Right ventricle myocardium inferior (tissue), 1 donor: ENCODE results near the gene DNAH8. TPM values are rescaled to one million over a fixed set of nuclear protein-coding genes. Genes with fewer than 3 reads are reported as not detected.

ENCODE experiments used
- ATAC-seq: fragments of 200-7000 bp; cut with Tn5 transposase; one replicate; pipeline ENCODE4 v1.9.1; 2020; ENCODE audit warnings: mild to moderate bottlenecking, moderate library complexity
- DNase-seq: peaks from one replicate; pipeline ENCODE4 v3.0.0; 2021; ENCODE audit errors: missing footprints
- intact Hi-C: fragments of 100-400 bp; cut with DNase I; formaldehyde crosslinking; loops from one replicate; pipeline ENCODE4 v1.11.0; 2022
- total RNA-seq: library from RNA; stranded (reverse); fragmentation: NEBNext Ultra II Directional; extraction: Animal tissue kit (Norgen Biotek cat#: 25700); gene quantifications from one replicate; pipeline ENCODE4 v1.2.1, GENCODE V29; 2021
- donor health status: DM: no; HTN: yes; CAD: no; lungs with severe emphysema.

Gene DNAH8
- total RNA-seq, 1 donor from 2014 or later = not detected

DNA sequence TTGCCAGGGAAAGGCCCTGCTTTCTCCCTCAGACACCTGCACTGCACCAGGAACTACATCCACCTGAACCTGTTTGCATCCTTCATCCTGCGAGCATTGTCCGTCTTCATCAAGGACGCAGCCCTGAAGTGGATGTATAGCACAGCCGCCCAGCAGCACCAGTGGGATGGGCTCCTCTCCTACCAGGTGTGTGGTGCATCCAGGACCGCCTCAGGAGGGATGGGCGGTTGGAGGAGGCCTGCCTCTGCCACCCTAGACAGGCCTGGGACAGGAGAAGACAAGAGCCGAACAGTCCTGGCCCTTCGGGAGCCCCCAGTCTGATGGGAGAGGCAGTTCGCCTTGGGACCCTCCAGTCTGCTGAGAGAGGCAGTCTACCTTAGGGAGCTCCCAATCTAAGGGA, 357.7 kb downstream of the DNAH8 start:
- intact Hi-C loops = no loop called here
- ATAC-seq (no peak), DNase-seq (no peak)

DNA sequence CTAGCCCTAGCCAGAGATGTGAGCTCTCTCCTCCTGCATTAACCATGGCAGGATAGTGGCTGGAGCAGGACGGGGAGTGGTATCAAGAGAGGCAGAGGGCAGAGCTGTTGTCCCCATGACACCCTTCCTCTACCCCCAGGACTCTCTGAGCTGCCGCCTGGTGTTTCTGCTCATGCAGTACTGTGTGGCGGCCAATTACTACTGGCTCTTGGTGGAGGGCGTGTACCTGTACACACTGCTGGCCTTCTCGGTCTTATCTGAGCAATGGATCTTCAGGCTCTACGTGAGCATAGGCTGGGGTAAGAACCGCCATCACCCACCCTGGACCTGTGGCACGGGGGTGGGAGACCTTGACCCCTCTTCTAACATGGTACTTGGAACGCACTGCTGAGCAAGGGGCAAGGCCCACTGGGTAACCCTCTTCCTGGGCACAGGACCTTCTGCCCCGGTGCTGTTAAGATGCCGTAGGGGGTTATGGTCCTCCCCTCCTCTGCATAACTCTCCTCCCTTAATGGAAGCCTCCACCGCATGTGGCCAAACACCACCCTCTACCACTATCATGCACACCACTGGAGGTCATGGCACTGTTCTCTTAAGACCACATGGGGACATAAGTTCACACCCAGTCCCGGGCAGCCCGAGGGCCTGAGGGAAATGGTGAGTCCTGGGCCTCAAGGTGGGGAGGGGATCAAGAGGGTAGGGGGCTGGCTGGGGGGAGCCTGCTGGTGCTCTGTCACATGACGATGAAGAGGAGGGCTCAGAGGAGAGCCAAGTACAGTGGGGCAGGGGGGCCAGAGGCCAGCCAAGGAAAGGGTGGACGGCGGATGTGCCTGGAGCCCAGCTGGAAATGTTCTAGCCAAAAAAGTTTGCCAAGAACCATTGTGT, 358.6 kb downstream of the DNAH8 start:
- no peak for DNase-seq
- ATAC-seq = no peak
- intact Hi-C loops = no loop called here

DNA sequence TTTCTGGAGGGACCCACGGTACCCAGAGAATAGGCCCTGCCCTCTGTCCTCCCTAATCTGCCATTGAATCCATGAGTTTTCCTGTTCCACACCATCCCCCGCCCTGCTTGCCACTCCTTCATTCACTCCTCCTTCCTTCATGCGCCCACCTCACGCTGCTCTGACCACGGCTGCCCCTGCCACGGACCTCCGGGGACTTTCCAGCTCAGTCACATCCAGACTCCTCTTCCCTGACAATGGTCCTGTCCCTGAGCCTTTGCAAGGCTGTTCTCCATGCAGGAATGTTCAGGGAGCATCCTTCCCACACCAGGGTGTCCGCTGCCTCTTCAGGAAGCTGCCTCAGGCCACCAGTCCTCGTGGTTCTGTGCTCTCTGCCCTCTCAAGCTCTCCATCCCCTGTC, 359.4 kb downstream of the DNAH8 start:
- DNase-seq (no peak), ATAC-seq (no peak)
- intact Hi-C loops = no loop called here

DNA sequence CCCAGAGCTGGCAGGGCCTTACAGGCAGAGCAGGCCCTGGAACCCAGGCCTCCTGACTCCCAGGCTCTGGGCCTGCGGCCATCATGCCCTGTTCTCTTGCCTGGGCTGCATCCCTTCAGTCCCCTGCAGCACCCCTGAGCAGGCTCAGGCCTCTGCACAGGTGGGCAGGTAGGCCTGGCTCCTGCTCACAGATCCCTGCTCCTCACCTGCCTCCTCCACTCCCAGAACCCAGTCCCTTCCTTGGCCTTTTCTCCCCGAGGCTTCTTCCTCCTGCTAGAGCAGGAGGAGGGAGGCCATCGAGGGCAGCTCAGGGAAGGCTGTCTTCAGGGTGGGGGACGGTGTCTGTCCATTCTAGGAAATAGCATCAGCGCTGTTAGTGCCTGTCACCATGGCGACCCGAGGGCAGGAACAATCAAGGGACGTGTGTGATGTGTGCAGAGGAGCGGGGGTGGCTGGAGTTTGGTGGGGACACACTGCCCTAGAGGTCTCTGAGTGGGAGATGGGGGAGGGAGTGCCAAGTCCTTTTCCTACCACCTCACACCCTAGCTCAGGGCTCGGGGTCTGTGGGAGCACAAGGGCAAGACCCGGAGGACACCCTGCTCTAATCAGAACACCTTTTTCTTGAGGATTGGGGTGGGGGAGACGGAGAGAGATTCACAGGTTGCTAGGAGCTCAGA, 360.0 kb downstream of the DNAH8 start:
- ATAC-seq (no peak), DNase-seq (no peak)
- intact Hi-C loops = no loop called here

DNA sequence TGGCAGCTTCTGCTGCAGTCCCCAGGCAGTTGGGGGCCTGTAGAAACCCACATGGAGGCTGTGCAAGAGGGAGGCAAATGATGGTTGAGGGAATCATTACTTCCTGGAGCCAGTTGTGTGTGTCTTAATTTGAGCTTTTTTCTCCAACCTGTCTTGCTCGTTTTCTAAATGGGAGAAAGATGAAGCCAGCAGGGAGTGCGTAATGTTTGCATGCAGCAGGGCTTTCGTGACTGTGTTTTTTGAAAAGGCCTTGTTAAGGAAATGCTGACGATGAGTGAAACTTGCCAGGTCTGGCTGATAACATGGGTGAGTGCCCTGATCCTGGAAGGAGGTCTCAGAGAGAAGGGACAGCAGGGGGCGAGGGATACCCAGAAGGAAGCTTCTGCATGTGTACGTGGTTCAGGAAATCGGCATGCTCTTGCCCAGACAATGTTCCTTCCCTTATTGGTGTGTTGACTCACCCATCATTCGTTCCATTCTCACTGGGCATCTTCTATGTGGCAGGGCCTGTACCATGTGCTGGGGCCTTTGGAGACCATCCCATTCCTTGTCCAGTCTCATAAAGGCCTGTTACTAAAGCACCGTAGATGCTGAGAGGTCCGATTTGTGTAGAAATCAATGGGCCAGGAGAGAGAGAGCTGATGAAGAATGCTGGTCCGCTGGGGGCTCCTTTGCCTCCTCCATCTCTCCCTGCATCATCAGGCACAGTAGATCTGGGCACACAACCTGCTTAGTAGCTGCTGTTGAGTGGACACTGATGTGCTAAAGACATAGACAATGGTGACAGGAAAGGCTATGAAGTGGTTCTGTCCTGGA, 360.9 kb downstream of the DNAH8 start:
- intact Hi-C loops = no loop called here
- ATAC-seq (no peak), DNase-seq (no peak)

DNA sequence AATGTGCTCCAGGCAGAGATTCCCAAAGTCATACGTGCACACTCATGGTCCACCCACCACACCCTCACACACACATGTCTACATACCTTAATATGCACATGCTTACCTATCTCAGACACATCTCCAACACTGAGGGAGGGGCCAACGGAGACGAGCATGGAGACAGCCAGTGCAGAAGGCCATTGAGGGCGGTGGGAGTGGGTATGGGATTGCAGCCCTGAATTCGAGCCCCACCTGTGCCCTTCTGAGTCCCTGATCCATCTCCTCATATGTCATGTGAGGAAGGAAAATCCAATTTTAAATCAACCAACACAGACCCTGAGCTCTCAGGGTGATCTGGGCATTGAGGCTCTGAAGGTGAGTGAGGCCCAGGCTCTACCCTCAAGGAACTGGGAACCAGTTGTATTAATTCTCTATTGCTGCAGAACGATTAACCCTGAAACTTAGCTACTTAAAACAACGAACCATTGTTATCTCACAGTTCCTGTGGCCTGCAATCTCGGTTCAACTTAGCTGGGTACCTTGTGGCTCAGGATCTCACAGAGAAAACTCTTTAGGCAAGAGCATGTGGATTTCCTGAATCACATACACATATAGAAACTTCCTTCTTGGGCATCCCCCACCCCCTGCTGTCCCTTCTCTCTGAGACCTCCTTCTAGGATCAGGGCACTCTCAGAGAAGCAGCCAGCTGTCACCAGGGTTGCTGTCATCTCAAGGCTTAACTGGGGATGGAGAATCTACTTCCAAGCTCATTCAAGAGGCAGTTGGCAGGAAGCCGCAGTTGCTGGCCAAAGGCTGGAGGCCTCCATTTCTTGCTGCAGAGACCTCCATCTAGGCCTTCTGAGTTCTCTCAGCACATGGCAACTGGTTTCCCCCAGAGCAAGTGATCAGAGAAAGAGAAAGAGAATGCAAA, 361.8 kb downstream of the DNAH8 start:
- intact Hi-C loops = no loop called here
- ATAC-seq (no peak), DNase-seq (no peak)

DNA sequence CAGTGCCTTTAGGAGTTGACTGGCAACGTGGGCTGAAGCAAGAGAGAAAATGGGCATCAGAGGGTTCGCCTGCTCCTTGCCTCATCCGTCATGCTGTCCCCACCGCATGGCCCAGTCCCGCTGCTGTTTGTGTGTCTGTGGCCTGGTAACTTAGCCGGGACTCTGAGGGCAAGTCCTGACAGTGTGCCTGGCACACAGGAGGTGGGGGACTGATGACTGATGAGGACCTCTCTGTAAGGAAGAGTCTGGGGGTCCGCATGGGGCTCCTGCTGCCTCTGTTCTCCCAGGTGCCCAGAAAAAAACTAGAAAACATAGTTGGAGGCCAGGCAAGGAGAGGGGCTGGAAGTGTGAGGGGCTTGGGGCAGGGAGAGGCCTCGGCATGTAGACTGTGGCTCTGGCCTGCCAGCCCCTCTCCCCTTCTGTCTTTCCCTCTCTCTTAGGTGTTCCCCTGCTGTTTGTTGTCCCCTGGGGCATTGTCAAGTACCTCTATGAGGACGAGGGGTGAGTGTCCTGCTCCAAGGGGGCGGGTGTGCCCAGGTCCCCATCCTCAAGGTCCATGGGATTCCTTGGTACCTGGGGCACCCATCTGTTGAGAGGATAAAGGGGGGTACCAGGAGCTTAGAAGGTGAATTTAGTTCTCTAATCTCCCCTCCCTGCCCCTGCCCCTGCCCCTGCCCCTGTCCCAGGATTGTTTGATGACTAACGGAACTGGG, 362.9 kb downstream of the DNAH8 start:
- intact Hi-C loops = no loop called here
- no peak for DNase-seq
- no peak for ATAC-seq

DNA sequence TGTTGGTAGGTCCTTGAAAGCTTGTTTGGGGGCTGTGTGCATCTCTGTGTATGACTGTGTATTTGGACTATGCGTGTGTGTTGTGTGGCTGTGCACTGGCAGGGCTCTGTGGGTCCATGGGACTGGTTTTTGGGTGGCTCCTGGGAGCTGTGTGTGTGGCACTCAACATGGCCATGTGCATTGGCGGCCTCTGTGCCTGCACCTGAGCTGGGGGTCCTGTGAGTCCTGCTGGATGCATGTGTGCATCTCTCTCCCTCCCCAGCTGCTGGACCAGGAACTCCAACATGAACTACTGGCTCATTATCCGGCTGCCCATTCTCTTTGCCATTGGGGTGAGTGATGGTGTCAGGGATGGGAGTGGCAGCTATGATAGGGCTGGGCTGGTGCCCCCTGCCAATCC, 363.6 kb downstream of the DNAH8 start:
- ATAC-seq (no peak), DNase-seq (no peak)
- intact Hi-C loops = no loop called here

DNA sequence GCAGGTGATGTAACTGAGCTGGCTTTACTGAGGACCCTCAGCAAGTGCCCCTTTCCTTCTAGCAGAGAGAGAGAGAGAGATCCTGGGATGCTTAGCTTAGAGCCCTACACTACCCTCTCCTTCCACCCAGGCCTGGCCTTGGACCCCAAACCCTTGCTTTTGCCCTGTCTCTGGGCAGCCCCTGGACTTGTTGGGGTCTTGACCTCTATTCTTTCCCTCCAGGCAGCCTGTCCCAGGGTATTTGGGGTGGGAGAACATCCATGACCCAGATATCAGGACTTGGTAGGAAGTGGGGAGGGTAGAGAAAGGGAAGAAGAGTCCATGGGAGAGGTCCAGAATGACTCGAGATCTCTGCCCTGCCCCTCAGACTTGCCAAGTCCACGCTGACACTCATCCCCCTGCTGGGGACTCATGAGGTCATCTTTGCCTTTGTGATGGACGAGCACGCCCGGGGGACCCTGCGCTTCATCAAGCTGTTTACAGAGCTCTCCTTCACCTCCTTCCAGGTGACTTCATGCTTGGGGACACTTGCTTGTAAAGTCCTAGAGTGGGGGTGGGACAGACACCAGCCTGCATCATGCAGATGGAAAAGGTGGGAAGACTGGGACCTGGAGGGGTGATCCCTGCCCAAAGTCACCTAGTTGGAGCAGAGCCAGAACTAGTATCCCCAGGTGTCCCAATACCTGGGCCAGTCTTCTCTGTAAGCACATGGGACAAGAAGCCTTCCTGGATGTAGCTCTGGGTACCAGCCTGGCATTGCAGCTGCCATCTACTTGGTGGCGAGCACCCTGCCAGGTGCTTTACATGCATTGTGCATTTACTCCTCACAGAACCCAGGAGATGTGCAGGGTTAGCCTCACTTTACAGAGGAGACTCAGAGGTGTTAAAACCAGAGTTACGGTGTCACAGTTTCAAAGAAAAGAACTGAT, 364.4 kb downstream of the DNAH8 start:
- intact Hi-C loops = no loop called here
- ATAC-seq = no peak
- DNase-seq = no peak

Other genes starting within 250 kb of the DNAH8 start
- 16.8 TPM for gene BTBD9, start 75.4 kb upstream of the DNAH8 start, total RNA-seq
- 89.5 TPM for gene GLO1, start 12.2 kb upstream of the DNAH8 start, total RNA-seq